Measurements from ENCODE around the gene PCSK5.

GRCh38 chr9:75912951-75913350 lies 22.5 kb downstream of the PCSK5 start:
- TF ChIP-seq KDM4A (IDR thresholded peaks at IDR 0.05; ENCODE audit: low read depth, low read length, severe bottlenecking) (no peak), CHD2 (IDR thresholded peaks at IDR 0.05; ENCODE audit: low read length) (no peak), CTCF (IDR thresholded peaks at IDR 0.05; ENCODE audit: control extremely low read depth in 1 of 3, insufficient read depth in 1 of 3, low read depth in 1 of 3, low read length in 3 of 3) (no peak), POLR2A (IDR thresholded peaks at IDR 0.05; ENCODE audit: control extremely low read depth in 1 of 2, low read depth in 2 of 2, low read length in 2 of 2) (no peak), YY1 (IDR thresholded peaks at IDR 0.05; ENCODE audit: low read depth, low read length) (no peak), JUN (IDR thresholded peaks at IDR 0.05; ENCODE audit: low read depth, low read length) (no peak), CHD7 (IDR thresholded peaks at IDR 0.05; ENCODE audit: insufficient replicate concordance, low read length) (no peak), HDAC2 (IDR thresholded peaks at IDR 0.05; ENCODE audit: borderline replicate concordance in 1 of 2, low read depth in 2 of 2, low read length in 2 of 2) (no peak), EGR1 (IDR thresholded peaks at IDR 0.05; ENCODE audit: borderline replicate concordance, low read depth, low read length) (no peak), TAF1 (IDR thresholded peaks at IDR 0.05; ENCODE audit: low read depth, low read length) (no peak), SP2 (IDR thresholded peaks at IDR 0.05; ENCODE audit: low read length) (no peak), POLR2AphosphoS5 (IDR thresholded peaks at IDR 0.05; ENCODE audit: low read depth, low read length) (no peak), RBBP5 (IDR thresholded peaks at IDR 0.05; ENCODE audit: borderline replicate concordance, low read depth, low read length) (no peak)
